ENCODE results near the gene DLGAP4.
"Not testable (repeated sequence)": the region's sequence is repeated elsewhere in the genome, so short reads cannot be mapped to it uniquely, and the experiment has no call there.

Gene DLGAP4

DNA sequence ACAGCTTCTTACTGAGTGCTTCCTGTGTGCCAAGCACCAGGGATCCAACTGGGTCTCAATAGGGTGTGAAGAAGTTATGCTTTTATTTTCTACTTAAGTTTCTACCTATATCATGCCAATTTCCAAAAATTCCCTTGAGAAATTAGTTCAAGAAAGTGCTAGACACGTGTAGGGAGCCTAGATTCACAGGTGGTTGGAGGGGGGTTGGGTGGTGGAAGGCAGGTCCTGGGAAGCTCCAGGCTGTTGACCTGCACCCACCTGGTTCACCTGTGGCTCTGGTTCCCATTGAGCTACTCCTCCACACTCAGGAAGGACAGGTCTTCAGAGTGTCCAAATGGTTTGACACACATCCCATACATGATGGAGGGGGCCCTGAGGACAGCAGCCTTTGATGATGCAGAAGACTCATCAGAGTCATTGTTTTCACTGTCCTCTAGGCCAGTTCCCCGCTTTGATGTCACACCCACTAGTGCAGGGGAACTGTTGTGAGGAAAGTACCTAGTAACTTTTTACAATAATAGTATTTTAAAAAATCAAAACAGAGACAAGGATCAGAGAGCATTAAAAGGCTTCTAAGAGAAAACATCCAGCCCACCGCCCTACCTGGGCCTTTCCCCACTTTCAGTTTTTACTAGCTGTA lies 195.3 kb downstream of the DLGAP4 start:
- DNase-seq (ENCODE audit: low read depth) = no peak

DNA sequence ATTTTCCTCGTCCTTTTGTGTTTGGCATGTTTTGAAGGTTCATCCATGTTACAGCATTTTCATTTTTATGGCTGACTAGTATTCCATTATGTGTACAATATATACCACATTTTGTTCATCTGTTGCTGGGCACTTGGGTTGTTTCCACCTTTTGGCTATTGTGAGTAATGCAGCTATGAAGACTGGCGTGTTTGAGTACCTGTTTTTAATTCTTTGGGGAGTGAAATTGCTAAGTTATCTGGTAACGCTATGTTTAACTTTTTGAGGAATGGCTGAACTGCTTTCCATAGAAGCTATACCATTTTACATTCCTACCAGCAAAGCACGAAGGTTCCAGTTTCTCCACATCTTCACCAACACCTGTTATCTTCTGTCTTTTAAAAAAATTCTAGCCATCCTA lies 198.2 kb downstream of the DLGAP4 start:
- no peak for DNase-seq (ENCODE audit: low read depth)

DNA sequence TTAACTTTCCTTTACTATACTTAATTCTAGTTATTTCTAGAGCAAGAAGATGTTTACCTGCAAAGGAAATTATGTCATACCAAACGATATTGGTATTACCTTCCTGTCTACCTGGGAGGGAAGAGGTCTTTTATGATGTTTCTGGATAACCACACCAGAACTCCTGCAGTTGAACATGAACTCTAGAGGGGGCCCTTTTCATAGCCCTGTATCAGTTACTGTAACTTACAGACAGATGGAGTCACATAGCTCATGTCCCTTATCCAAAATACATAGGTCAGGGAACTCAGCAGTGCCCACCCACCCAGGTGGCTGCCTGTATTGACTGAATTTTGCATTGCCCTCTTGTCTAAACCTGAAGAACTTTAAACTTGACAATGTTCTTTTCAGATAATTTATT lies 200.1 kb downstream of the DLGAP4 start:
- DNase-seq (ENCODE audit: low read depth) = no peak

DNA sequence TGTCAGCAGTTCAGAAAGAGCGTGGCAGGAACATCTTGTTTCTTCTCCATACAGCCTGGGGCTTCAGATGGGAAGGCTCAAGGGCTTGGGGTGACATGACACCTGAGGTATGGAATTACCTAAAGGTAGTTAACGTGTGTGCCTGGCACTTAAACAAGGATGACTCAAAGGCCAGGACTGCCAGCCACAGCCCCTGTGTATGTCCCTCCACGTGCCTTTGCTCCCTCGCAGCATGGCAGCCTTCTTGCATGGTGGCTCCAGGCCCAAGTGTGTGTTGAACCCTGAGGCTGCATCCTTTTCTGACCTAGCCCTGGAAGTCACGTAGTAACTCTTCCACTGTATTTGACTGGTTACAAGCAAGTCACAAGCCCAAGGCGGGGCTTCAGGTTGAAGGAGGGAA lies 201.6 kb downstream of the DLGAP4 start:
- no peak for DNase-seq (ENCODE audit: low read depth)

DNA sequence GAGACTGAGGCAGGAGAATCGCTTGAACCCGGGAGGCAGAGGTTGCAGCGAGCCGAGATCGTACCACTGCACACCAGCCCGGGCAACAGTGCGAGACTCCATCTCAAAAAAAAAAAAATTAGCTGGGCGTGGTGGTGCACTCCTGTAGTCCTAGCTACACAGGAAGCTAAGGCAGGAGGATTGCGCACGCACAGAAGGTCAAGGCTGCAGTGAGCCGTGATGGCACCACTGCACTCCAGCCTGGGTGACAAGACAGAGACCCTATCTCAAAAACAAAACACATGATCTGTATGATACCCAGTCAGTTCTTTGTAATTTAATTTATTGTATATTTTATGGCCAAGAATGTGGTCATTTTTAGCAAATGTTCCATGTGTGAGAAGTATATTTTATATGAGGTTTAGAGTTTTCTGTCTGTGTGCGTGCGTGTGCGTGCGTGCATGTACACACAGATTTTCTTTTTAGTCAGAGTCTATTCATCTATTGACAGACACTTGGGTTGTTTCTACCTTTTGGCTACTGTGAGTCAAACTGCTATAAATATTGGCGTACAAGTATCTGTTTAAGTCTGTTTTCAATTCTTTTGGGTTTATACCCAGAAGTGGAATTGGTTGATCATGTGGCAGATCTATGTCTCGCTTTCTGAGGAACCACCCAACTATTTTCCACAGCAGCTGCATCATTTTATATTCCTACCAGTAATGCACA lies 213.0 kb downstream of the DLGAP4 start:
- no peak for DNase-seq (ENCODE audit: low read depth)

DNA sequence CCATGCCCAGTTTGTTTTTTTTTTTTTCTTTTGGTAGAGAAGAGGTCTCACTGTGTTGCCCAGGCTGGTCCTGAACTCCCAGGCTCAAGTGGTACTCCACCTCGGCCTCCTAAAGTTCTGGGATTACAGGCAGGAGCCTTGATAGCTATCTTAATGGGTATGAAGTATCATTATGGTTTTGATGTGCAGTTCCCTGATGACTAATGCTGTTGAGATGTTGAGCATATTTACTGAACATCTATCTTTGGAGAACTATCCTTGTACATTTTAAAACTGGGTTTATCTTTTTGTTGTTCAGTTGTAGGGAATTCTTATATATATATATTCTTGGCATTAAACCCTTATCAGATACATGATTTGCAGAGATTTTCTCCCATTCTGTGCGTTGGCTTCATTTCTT lies 213.8 kb downstream of the DLGAP4 start:
- DNase-seq (ENCODE audit: low read depth) = no peak

DNA sequence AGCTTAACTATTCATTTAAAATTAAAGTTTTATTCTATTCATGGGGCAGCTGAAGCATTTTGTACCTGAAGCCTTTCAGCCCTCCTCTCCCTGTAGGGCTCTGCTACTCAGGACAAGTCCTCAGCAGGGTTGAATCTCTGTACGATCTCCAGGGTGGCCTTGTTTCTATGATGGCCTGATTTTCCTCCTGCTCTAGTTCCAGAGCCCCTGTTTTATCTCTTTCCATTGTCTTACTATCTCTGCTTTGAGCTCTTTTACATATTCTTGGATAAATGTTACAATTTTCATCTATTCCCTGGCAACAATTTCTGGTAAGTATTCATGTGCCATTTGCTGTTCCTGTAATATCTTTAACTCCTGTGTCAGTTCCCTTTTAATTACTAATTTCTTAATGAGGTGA lies 215.4 kb downstream of the DLGAP4 start:
- no peak for DNase-seq (ENCODE audit: low read depth)

DNA sequence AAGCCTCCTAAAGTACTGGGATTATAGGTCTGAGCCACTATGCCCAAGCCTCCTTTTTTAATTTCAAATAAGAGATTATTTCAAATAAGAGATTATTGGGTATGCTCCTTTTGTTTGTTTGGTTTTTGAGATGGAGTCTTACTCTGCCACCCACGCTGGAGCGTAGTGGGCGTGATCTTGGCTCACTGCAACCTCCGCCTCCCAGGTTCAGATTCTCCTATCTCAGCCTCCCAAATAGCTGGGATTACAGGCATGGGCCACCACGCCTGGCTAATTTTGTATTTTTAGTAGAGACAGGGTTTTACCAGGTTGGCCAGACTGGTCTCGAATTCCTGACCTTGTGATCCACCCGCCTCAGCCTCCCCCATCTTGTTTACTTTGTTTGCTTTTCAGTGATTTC lies 216.3 kb downstream of the DLGAP4 start:
- not testable (repeated sequence) for DNase-seq (ENCODE audit: low read depth)

DNA sequence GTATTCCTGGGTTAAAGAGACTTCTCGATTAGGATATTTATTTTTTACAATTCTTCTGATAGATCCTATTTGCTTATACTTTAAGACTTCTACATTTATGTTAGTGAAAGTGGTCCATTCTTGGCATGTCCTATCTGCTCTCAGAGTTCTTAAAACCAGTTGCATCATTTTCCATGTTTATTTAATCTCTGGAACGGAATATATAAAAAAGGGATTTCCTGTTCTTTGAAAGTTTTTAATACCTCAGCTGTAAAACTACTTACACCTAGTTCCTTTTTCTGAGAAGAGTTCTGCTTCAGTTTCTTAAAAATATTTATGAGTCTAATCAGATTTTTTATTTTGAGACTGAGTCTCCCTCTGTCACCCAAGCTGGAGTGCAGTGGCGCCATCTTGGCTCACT lies 217.2 kb downstream of the DLGAP4 start:
- no peak for DNase-seq (ENCODE audit: low read depth)

DNA sequence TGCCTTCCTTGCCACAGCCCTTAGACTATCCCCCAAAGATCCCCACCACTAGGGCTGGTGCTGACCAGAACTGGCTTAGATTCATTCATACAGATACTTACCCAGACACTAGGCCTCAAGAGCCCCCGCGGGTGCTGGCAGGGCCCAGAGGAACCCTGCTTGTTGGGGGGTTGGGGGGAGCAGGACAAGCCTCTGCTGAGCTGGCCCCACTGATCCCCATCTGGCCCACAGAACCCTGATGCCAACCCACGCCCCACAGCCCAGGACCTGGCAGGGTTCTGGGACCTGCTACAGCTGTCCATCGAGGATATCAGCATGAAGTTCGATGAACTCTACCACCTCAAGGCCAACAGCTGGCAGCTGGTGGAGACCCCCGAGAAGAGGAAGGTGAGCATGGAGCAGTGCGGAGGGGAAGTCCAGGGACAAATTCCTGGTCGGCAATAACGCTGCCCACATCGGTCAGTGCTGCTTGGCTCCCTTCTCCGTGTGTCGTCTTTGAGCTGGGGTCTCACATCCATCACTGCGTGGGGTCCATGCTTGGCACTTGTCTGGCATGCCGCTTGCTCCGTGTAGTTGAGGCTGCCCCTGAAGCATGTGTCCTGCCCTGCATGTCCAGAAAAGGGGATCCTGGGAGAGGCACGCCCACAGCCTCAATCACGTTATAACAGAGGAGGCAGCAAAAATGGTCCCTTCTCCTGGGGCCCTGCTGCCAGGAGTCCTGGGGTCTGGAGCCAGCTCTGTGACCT lies 219.7 kb downstream of the DLGAP4 start:
- DNase-seq (ENCODE audit: low read depth) = no peak

DNA sequence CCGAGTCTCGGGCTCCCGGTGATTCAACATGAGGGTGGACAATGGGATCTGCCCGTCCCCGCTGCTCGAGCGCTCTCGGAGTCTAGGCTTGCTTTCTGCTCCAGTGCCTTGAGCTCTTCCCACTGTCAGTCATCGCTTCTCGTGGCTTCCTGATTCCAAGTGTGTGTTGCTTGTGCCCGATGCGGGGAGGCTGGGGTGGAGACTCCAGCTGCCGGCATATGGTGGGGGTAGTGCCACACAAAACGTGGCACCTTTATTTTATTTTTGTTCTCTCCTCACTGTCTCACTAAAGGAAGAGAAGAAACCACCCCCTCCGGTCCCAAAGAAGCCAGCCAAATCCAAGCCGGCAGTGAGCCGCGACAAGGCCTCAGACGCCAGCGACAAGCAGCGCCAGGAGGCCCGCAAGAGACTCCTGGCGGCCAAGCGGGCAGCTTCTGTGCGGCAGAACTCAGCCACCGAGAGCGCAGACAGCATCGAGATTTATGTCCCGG lies 220.4 kb downstream of the DLGAP4 start:
- DNase-seq (ENCODE audit: low read depth) = no peak

DNA sequence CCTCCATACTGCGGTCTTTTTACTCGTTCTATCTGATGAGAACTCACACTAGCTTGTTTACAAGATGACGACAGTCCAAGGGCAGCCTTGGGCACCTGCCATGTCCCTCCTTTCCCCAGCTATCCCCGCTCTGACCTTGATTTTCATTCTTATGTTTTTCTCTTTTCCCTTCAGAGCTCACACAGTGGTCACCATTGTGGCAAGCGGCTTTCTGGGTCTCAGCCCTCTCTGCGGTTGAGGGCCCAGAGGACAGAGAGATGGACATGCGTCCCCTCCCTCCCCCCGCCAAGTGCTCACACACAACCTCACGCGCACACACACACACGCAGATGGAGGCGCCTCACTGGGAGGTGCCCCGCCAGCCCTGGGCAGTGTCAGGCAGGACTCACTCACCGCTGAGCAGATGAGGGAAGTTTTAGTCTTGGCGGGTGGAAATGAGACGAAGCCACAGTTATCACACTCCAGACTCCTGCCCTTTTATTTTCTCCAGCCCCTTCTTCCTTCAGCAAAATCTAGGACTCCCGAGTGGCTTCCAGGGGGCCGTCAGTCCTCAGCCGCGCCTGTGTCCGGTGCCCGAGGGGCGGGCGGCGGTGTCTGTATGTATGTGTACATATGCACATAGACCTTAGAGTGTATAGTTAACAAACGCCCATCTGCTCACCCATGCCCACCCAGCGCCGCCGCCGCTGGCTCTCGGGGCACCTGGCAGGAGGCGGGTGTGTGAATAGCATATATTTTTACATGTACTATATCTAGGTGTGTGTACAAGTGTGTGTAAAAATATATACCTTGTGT lies 221.4 kb downstream of the DLGAP4 start:
- no peak for DNase-seq (ENCODE audit: low read depth)

DNA sequence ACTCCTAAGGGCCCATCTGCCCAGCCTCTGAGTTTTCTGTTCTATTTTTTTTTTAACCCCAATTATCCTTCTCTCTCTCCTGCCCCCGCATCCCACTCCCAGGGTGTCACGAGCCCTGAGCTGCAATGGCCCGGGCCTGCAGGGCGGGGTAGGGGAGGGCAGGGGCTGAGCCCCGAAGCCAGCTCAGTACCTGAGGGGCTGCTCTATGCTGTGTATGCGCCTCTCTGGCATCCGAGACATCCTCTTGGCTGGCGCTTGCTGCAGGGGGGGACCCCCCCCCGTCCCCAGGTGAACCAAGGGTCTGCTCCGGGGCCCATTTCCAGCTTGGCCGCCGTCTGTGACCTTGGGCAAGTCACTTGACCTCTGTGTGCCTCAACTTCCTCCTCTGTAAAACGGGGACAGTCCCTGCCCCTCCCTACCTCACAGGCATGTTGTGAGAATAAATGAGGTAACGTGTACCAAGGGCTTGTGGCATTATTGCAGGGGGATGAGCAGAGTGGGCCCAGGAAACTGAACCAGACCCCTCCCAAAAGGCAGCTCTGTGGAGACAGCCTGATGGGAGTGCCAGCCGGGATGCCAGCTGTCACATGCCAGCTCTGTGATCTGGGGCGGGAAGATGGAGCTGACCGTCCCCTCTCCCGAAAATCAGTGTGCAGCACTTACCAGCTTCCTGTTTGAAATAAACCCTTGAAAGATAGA lies 222.2 kb downstream of the DLGAP4 start:
- DNase-seq (ENCODE audit: low read depth) = no peak

DNA sequence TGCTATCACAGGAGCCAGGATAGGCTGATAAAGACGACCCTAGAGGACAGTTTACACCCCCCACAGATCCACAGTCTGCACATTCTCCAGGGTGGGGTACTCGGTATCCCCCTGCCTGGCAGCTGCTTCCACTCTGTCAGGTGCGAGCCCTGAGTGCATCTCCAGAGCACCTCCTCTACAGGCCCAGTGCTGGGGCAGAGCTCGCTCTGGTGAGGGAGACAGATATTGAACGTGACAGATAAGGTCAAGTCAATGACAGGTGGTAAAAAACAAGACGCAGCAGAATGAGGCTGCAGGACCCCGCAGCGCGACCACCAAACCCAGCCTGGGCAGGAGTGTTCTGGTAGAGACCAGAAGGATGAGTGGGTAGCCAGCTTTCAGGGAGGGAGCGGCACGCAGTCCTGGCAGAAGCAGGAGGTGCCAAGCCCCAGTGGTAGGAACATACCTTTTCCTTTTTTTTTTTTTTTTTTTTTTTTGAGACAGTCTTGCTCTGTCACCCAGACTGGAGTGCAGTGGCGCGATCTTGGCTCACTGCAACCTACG lies 222.8 kb downstream of the DLGAP4 start:
- no peak for DNase-seq (ENCODE audit: low read depth)

DNA sequence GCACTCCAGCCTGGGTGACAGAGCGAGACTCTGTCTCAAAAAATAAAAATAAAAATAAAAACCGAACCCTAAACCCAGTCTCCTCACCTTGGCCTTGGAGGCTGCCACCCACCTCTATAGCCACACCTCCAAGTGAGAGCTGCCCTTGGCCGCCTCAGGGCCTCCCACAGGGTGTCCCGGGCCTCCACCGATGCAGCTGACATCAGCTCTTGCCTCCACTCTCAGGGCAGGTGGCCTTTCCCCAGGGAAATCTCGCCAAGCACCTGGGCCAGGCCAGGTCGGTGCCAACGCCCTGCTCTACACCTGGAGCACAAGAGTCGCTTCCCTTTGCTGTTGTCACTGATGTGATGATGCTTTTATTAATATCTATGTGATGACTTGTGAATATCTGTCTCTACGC lies 226.2 kb downstream of the DLGAP4 start:
- DNase-seq (ENCODE audit: low read depth) = no peak

DNA sequence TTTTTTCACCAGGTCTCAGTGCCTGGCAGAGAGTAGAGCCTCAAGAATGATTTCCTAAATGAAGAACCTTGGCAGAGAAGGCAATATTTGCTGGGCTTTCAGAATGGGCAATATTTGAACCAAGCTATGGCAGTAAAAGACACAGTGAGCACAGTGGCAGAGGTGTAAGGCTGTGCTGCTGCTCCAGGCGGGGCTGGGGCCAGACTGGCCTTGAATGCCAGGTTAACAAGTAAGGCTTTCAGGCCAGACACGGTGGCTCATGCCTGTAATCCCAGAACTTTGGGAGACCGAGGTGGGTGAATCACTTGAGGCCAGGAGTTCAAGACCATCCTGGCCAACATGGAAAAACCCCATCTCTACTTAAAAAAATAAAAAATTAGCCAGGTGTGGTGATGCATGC lies 226.7 kb downstream of the DLGAP4 start:
- no peak for DNase-seq (ENCODE audit: low read depth)

DNA sequence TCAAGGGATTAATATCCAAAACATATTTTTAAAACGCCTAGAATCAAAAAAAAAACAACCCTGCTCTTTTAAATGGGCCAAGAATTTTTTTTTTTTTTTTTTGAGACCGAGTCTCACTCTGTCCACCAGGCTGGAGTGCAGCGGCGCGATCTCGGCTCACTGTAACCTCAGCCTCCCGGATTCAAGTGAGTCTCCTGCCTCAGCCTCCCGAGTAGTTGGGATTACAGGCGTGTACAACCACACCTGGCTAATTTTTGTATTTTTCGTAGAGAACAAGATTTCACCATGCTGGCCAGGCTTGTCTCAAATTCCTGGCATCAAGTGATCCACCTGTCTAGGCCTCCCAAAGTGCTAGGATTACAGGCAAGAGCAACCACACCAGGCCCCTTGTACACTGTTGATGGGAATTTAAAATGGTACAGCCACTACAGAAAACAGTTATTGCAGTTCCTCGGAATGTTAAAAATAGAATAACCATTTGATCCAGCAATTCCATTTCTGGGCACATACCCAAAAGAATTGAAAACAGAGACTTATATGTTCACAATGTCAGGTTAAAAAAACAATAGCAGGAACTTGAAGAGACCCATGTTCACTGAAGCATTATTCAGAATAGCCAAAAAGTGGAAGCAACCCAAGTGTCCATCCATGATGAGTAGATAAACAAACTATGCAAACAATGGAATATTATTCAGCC lies 232.0 kb downstream of the DLGAP4 start:
- DNase-seq (ENCODE audit: low read depth) = peak; percentile 66

DNA sequence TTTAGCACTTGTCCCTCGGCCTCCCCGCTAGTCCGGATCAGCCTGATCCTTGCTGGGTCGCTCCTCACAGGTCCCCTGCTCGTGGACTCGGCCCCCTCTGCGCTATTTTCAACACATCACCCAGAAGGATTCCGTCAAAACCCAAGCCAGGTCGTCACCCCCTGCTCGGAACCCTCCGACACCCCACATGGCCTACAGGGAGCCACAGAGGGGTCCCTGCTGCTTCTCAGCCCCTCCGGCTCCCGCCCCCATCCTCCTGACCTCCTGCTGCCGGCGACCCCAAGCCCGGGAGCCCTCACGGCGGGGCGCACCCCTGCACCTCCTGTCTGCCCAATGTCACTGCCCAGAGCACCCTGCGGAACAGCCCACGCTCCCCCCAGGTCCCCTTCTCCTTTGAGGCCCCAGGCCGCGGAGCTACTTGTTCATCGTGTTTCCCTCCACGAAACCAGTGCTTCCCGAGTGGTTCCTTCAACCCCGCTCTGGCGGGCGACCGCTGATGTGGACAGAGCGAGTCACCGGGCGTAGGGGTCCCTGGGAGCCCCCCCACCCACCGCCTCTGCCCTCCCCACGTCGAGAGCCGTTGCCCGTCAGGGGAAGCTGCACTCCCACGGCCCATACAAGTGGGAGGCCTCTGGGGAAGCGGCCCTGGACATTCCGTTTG lies 234.5 kb downstream of the DLGAP4 start:
- DNase-seq (ENCODE audit: low read depth) = no peak

DNA sequence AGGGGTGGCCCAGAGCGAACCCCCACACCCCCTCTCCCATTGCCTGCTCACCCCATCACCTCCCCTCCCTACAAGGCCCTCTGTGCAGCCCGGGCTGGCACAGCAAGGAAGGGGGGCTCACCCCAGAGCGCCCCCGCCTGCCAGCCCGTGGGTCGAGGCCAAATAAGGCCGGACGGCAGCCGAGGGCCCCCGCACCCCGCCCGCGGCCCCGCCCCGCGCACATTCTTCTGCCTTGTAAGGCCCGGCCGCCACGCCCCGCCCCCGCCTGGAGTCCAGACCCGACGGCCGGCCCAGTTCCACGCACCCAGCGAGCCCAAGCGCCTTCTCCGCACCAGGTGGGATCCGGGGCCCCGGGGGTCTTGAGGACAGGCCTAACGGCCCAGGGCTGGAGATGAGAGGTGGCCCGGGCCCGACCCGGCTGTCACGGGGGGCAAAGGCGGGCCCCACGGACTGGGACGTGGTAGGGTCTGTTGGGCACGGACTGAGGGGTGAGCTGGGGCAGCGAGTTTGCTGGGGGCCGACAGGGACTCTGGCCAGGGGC lies 235.2 kb downstream of the DLGAP4 start, which contains the start of gene MYL9:
Gene MYL9 (plus strand): TSS at position 293 of the 541 bp plus-strand sequence. CDS start 3,366 bp downstream, outside the sequence.
- DNase-seq (ENCODE audit: low read depth) = peak; percentile 59

All from fibroblast of the conjunctiva (primary cell).